Smooth muscle cell of the coronary artery (primary cell): ENCODE results near the gene HSD17B7. TPM values are rescaled to one million over a fixed set of nuclear protein-coding genes. Genes with fewer than 3 reads are reported as not detected.

Experiments used
- total RNA-seq: library from RNA; depleted of rRNA; stranded (reverse); fragments of >200 nt; gene quantifications from 2 replicates; pipeline ENCODE4 v1.2.3, GENCODE V29; 2014; ENCODE audit warnings: low replicate concordance

HSD17B7 gene
- 16.5 and 19.8 TPM in 2 replicates for total RNA-seq

GRCh38 chr1:162790303-162790984, at the start of gene HSD17B7:
Gene HSD17B7 (plus strand): TSS chr1:162790702. CDS start chr1:162790801, 99 bp downstream.

GRCh38 chr1:162861101-162861500, 70.6 kb downstream of the HSD17B7 start, which contains the start of gene CCDC190:
Gene CCDC190 (minus strand): TSS chr1:162861175. CDS start chr1:162859646, 1,529 bp downstream.

Other genes starting within 250 kb of the HSD17B7 start
- 63.3 and 136 TPM in 2 replicates for gene UAP1, start 229.0 kb upstream of the HSD17B7 start, total RNA-seq
- gene DDR2, start 158.2 kb upstream of the HSD17B7 start, total RNA-seq: 89.6 and 276 TPM in 2 replicates
- 1.5 TPM in 1 of 2 replicates, not detected in the other for gene CCDC190, start 70.5 kb downstream of the HSD17B7 start, total RNA-seq